ENCODE measurements around the gene TPST2.

DNA sequence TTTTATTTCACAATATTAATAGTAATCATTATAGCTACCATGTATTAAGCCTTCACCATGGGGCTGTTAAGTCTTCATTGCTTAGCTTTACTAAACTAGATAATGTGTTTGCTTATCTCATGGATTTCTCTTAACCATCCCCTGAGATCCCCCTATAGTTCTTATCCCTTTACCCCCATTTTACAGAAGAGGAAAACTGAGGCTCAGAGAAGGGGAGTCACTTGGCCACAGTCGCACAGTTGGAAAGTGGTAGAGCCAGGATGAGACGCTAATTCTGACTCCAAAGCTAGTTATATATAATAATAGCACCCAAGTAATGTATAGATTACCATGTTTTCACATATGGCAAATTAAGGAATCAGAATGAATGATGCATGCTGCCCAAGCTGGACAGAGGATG, 67.9 kb downstream of the TPST2 start:
- TF ChIP-seq SUZ12 (IDR thresholded peaks at IDR 0.05; ENCODE audit: extremely low read depth, insufficient read depth, insufficient read length) (no peak), YY1 (IDR thresholded peaks at IDR 0.05; ENCODE audit: insufficient read depth, insufficient read length) (no peak)
